ENCODE results near the gene TMEM185B. TPM values are rescaled to one million over a fixed set of nuclear protein-coding genes. Genes with fewer than 3 reads are reported as not detected.

TMEM185B gene
- total and polyA plus RNA-seq, 10 of the 15 experiments (the other 5 are each of a cell fraction or from before 2014, with no cell fraction given) = 2.4 to 20.9 (median 14.5) TPM

DNA sequence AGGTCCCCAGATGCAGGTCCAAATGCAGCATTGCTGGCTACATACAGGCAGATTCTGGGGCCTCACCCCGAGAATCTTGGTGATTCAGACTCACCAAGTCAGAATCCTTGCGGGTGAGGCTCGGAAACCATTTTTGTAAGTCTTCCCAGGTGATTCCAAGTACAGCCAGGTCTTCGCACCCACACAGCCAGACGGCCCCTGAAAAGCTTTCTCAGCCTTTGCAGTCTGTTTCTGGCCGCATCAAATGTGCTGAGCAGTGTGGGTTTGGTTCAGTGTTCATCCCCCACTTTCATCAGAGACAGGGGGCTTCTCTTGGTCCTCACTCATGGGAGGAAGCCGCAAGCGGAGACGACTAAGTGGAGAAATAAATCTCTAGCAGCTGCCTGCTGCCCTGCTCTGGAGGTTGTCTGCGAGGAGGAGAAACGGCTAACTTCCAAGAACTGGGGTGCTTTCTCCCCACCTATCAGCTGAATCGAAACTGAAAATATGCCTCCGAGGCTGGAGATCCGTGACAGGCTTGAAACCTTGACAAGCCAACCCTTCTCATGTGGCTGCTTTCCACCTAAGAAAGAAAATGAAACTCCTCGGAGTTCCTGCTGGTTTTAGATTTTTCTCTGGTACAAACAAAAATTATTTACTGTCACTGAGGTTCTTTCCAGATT, 8.9 kb upstream of the TMEM185B start:
- POLR2A ChIA-PET = interaction anchor here (0.6 to 4.2 kb wide), 15 partner anchors 9 to 553 kb away, joined by 3 to 22 read pairs (median 4); partner anchors contain the start of genes RALB, TMEM177 and TMEM185B
- BruUV-seq (replicated peaks) = TSS peak; percentile 81
- intact Hi-C loops (cut with micrococcal nuclease; ENCODE audit: unreplicated experiment) (loop anchor here (2.0 to 5.0 kb wide), 4 partner anchors 21 to 475 kb away; partner anchors contain the start of genes PTPN4 and RALB), in situ Hi-C loops (cut with MboI) (no loop called here)
- H3K36me3 ChIP-seq (ENCODE audit: control insufficient read depth in 2 of 2, insufficient read depth in 2 of 2, low read length in 1 of 2) = no peaks in the 10 kb centered on the region
- RAD21 ChIA-PET (ENCODE audit: unreplicated experiment) = interaction anchor here (0.8 to 4.7 kb wide), 13 partner anchors 9 to 471 kb away, joined by 3 to 64 read pairs (median 6); partner anchors contain the start of genes RALB and TMEM185B
- WGBS (ENCODE audit: insufficient coverage, insufficient replicate concordance, low lambda C conversion rate, missing lambda C conversion rate) = 2% methylated on average over 15 of the region's 15 CpGs
- peak; percentile 85 for ATAC-seq
- H4K20me1 ChIP-seq (ENCODE audit: control insufficient read depth, insufficient read depth) = no peaks in the 10 kb centered on the region
- H2AFZ ChIP-seq (ENCODE audit: control insufficient read depth, low read depth, low read length) = peak overlapping the region; percentile 81
- no peaks in the 10 kb centered on the region for H3K9me3 ChIP-seq (replicated peaks; ENCODE audit: control insufficient read depth, insufficient read depth, low read length)
- peak overlapping the region; percentile 97 for H3K27ac ChIP-seq (ENCODE audit: control insufficient read depth, insufficient read depth)
- CTCF ChIA-PET = interaction anchor here (0.7 to 6.0 kb wide), 12 partner anchors 9 to 528 kb away, joined by 3 to 52 read pairs (median 6); partner anchors contain the start of genes RALB and TMEM185B
- peak overlapping the region; percentile 85 for H3K9ac ChIP-seq (ENCODE audit: control insufficient read depth, insufficient read depth, low read length)
- peak; percentile 86 for DNase-seq (ENCODE audit: low read depth, low spot score)
- peaks cover 18% of the 10 kb centered on the region for H3K4me1 ChIP-seq (ENCODE audit: control insufficient read depth, insufficient read depth, low read length)
- peaks cover 36% of the 10 kb centered on the region for H3K79me2 ChIP-seq (ENCODE audit: control insufficient read depth, insufficient read depth, low read length)
- H3K27me3 ChIP-seq (replicated peaks in 1 of 2; ENCODE audit: control insufficient read depth in 2 of 2, insufficient read depth in 2 of 2, low read length in 1 of 2) = no peaks in the 10 kb centered on the region
- SMC1A ChIA-PET (ENCODE audit: uncharacterized antibody, unreplicated experiment) = interaction anchor here (0.7 to 7.3 kb wide), 21 partner anchors 9 to 590 kb away, joined by 3 to 106 read pairs (median 4); partner anchors contain the start of genes RALB and TMEM185B
- peak; percentile 97 for FAIRE-seq
- peak overlapping the region; percentile 89 for H3K4me3 ChIP-seq
- peak overlapping the region; percentile 81 for H3K4me2 ChIP-seq (ENCODE audit: control insufficient read depth, insufficient read depth)
- TF ChIP-seq IRF4 (IDR thresholded peaks at IDR 0.05; ENCODE audit: low read depth, low read length) (peak; percentile 78; the same call in 1 of the 2 replicates), EED (IDR thresholded peaks at IDR 0.05; ENCODE audit: low read depth) (peak; percentile 84), SP1 (IDR thresholded peaks at IDR 0.05; ENCODE audit: low read depth, low read length) (peak; percentile 14), DPF2 (IDR thresholded peaks at IDR 0.05) (0 out of 2 replicates have a peak, but pooled peaks have one; percentile 39), TBL1XR1 (IDR thresholded peaks at IDR 0.05; ENCODE audit: low read depth, low read length) (0 out of 2 replicates have a peak, but pooled peaks have one; percentile 33), FOXK2 (IDR thresholded peaks at IDR 0.05) (no peak), EP300 (IDR thresholded peaks at IDR 0.05; ENCODE audit: borderline replicate concordance in 1 of 2, control insufficient read depth in 1 of 2, low read depth in 2 of 2, low read length in 2 of 2) (peak in 1 of 2 experiments; percentile 37; a peak in 2 of 4 replicates), IKZF1 (conservative IDR thresholded peaks at IDR 0.05) (peak; percentile 85)
- TF ChIP-seq, protein P1, sequence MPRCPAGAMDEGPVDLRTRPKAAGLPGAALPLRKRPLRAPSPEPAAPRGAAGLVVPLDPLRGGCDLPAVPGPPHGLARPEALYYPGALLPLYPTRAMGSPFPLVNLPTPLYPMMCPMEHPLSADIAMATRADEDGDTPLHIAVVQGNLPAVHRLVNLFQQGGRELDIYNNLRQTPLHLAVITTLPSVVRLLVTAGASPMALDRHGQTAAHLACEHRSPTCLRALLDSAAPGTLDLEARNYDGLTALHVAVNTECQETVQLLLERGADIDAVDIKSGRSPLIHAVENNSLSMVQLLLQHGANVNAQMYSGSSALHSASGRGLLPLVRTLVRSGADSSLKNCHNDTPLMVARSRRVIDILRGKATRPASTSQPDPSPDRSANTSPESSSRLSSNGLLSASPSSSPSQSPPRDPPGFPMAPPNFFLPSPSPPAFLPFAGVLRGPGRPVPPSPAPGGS (IDR thresholded peaks at IDR 0.05; ENCODE audit: borderline replicate concordance, insufficient read depth, low read depth, low read length, poor library complexity, severe bottlenecking) = no peak
- TF ChIP-seq, protein P2, sequence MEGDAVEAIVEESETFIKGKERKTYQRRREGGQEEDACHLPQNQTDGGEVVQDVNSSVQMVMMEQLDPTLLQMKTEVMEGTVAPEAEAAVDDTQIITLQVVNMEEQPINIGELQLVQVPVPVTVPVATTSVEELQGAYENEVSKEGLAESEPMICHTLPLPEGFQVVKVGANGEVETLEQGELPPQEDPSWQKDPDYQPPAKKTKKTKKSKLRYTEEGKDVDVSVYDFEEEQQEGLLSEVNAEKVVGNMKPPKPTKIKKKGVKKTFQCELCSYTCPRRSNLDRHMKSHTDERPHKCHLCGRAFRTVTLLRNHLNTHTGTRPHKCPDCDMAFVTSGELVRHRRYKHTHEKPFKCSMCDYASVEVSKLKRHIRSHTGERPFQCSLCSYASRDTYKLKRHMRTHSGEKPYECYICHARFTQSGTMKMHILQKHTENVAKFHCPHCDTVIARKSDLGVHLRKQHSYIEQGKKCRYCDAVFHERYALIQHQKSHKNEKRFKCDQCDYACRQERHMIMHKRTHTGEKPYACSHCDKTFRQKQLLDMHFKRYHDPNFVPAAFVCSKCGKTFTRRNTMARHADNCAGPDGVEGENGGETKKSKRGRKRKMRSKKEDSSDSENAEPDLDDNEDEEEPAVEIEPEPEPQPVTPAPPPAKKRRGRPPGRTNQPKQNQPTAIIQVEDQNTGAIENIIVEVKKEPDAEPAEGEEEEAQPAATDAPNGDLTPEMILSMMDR (IDR thresholded peaks at IDR 0.05 in 2 of 3, conservative IDR thresholded peaks at IDR 0.05 in 1 of 3; ENCODE audit: control insufficient read depth in 2 of 3, extremely low read depth in 1 of 3, insufficient read depth in 1 of 3, low read depth in 3 of 3, low read length in 3 of 3) = no peak
- TF ChIP-seq, protein P3, sequence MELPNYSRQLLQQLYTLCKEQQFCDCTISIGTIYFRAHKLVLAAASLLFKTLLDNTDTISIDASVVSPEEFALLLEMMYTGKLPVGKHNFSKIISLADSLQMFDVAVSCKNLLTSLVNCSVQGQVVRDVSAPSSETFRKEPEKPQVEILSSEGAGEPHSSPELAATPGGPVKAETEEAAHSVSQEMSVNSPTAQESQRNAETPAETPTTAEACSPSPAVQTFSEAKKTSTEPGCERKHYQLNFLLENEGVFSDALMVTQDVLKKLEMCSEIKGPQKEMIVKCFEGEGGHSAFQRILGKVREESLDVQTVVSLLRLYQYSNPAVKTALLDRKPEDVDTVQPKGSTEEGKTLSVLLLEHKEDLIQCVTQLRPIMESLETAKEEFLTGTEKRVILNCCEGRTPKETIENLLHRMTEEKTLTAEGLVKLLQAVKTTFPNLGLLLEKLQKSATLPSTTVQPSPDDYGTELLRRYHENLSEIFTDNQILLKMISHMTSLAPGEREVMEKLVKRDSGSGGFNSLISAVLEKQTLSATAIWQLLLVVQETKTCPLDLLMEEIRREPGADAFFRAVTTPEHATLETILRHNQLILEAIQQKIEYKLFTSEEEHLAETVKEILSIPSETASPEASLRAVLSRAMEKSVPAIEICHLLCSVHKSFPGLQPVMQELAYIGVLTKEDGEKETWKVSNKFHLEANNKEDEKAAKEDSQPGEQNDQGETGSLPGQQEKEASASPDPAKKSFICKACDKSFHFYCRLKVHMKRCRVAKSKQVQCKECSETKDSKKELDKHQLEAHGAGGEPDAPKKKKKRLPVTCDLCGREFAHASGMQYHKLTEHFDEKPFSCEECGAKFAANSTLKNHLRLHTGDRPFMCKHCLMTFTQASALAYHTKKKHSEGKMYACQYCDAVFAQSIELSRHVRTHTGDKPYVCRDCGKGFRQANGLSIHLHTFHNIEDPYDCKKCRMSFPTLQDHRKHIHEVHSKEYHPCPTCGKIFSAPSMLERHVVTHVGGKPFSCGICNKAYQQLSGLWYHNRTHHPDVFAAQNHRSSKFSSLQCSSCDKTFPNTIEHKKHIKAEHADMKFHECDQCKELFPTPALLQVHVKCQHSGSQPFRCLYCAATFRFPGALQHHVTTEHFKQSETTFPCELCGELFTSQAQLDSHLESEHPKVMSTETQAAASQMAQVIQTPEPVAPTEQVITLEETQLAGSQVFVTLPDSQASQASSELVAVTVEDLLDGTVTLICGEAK (IDR thresholded peaks at IDR 0.05; ENCODE audit: borderline replicate concordance) = peak; percentile 21; the same call in 1 of the 2 replicates
- TF ChIP-seq, protein P4, sequence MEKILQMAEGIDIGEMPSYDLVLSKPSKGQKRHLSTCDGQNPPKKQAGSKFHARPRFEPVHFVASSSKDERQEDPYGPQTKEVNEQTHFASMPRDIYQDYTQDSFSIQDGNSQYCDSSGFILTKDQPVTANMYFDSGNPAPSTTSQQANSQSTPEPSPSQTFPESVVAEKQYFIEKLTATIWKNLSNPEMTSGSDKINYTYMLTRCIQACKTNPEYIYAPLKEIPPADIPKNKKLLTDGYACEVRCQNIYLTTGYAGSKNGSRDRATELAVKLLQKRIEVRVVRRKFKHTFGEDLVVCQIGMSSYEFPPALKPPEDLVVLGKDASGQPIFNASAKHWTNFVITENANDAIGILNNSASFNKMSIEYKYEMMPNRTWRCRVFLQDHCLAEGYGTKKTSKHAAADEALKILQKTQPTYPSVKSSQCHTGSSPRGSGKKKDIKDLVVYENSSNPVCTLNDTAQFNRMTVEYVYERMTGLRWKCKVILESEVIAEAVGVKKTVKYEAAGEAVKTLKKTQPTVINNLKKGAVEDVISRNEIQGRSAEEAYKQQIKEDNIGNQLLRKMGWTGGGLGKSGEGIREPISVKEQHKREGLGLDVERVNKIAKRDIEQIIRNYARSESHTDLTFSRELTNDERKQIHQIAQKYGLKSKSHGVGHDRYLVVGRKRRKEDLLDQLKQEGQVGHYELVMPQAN (conservative IDR thresholded peaks at IDR 0.05) = 0 out of 2 replicates have a peak, but pooled peaks have one; percentile 45

Measured in GM12878 (cell line).